NOMO-1 treated with dmso at 0.1 percent for 144 hours (cell line): ENCODE measurements around the gene OR4K15.
"Not testable (repeated sequence)": the region's sequence is repeated elsewhere in the genome, so short reads cannot be mapped to it uniquely, and the experiment has no call there.

Experiments
- DNase-seq: peaks from one replicate; lab custom pipeline; 2025; ENCODE audit not compliant: unreplicated experiment; lab: John Stamatoyannopoulos, UW

The OR4K15 gene

GRCh38 chr14:19975291-19975690 is at the start of gene OR4K15:
Gene OR4K15 (plus strand): TSS chr14:19975591. CDS start chr14:19975591, 0 bp downstream.
- DNase-seq = no peak

GRCh38 chr14:19930617-19931016 is 44.8 kb upstream of the OR4K15 start, which contains the start of gene OR4K1:
Gene OR4K1 (plus strand): TSS chr14:19930917. CDS start chr14:19935667, 4,750 bp downstream.
- no peak for DNase-seq

- no peak for DNase-seq
Observed at GRCh38 chr14:19941668-19942067, 33.7 kb upstream of the OR4K15 start.

- DNase-seq = no peak
Observed at GRCh38 chr14:19947413-19948090, 27.8 kb upstream of the OR4K15 start.

DNA sequence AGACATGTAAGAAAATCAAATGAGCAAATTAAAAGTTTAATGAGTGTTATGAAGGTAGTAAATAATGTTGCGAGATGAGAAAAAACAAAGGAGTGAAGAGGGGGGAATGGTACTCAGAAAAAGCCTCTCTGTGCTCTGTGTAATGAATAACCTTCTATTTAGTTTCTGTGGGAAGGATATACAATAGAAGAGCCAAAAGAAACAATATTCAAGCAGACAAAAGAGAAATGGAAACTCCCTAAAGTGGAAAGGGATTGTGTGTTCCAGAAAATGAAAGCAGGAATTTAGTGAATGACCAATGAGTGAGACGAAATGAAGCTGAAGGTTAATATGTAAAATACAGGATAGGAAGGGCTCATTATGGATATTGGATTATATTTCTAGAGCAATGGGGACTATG is 26.2 kb upstream of the OR4K15 start:
- no peak for DNase-seq

- not testable (repeated sequence) for DNase-seq
Observed at GRCh38 chr14:19969735-19970134, 5.7 kb upstream of the OR4K15 start.

GRCh38 chr14:19974844-19975243 is 547 bp upstream of the OR4K15 start:
- DNase-seq = no peak

DNA sequence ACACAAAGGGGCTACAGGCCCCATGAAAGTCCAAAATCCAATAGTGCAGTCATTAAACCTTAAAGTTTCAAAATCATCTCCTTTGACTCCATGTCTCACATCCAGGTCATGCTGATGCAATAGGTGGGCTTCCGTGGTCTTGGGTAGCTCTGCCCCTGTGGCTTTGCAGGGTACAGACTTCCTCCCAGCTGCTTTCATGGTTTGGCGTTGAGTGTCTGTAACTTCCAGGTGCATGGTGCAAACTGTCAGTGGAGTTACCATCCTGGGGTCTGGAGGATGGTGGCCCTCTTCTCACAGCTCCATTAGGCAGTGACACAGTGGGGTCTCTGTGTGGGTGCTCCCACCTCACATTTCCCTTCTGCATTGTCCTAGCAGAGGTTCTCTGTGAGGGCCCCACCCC is 18.0 kb downstream of the OR4K15 start:
- no peak for DNase-seq

GRCh38 chr14:20001863-20002262 is 26.5 kb downstream of the OR4K15 start, which contains the start of gene OR4Q2:
Gene OR4Q2 (plus strand): TSS chr14:20002163.
- DNase-seq = no peak

DNA sequence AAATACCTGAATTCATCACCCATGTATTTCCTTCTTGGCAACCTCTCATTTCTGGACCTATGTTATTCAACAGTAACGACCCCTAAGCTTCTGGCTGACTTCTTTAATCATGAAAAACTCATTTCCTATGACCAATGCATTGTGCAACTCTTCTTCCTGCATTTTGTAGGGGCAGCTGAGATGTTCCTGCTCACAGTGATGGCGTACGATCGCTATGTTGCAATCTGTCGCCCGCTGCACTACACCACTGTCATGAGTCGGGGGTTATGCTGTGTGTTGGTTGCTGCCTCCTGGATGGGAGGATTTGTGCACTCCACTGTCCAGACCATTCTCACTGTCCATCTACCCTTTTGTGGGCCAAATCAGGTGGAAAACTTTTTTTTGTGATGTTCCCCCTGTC is 26.9 kb downstream of the OR4K15 start:
- peak; percentile 78 for DNase-seq

- no peak for DNase-seq
Observed at GRCh38 chr14:20008156-20008555, 32.8 kb downstream of the OR4K15 start.

- DNase-seq = no peak
Observed at GRCh38 chr14:20019257-20019865, 44.0 kb downstream of the OR4K15 start, which contains the start of gene OR4K14. Gene OR4K14 (minus strand): TSS chr14:20019307. CDS start chr14:20015193, 4,114 bp downstream.
